ENCODE data around the gene GATM.
"Not testable (repeated sequence)": the region's sequence is repeated elsewhere in the genome, so short reads cannot be mapped to it uniquely, and the experiment has no call there.

GATM gene

DNA sequence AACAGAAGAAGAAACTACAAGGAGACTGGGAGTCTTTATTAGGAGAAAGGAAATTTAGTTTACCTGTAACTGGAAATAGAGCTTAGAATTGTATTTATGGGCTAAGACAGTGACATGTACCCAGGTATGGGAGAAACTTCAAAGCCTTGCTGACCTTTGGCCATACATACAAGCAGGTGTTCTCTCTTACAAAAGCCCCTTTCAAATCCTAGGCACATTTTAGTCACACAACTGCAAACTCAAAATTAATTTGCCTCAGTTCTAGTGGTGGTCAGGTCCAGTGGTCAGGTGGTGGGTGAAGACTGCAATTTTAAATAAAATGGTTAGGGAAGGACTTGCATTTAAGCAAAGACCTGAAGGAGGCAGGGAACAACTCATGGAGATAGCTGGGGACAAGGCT lies 30.4 kb downstream of the GATM start:
- no peak for DNase-seq

- DNase-seq = no peak
Measured at GRCh38 chr15:45347033-45347432, 31.3 kb downstream of the GATM start.

DNA sequence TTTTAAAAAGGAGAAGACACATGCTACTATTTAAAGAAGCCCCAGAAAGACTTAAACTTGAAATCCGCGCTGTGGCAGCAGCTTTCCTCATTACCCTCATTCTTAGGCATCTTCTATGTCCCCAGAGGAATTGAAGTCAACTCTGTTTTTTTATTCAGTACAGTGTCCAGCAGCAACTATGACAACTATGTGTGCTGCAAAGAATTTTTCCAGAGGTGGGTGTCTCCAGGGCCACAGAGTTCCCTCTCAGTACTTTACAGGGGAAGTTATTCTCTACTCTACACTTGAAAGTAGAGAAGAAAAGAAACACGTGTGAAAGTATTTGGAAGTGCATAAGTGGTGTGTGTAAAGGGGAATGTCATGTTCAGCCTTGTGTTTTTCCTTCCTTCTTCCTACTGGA lies 32.0 kb downstream of the GATM start:
- no peak for DNase-seq

- peak; percentile 29 for DNase-seq
Measured at GRCh38 chr15:45343258-45343860, 35.0 kb downstream of the GATM start.

- DNase-seq = no peak
Measured at GRCh38 chr15:45341790-45342189, 36.6 kb downstream of the GATM start.

GRCh38 chr15:45340429-45340828 lies 37.9 kb downstream of the GATM start:
- DNase-seq = no peak

- DNase-seq = no peak
Measured at GRCh38 chr15:45338417-45338816, 39.9 kb downstream of the GATM start.

- DNase-seq = no peak
Measured at GRCh38 chr15:45337224-45337623, 41.1 kb downstream of the GATM start.

GRCh38 chr15:45333550-45333949 lies 44.8 kb downstream of the GATM start:
- no peak for DNase-seq

DNA sequence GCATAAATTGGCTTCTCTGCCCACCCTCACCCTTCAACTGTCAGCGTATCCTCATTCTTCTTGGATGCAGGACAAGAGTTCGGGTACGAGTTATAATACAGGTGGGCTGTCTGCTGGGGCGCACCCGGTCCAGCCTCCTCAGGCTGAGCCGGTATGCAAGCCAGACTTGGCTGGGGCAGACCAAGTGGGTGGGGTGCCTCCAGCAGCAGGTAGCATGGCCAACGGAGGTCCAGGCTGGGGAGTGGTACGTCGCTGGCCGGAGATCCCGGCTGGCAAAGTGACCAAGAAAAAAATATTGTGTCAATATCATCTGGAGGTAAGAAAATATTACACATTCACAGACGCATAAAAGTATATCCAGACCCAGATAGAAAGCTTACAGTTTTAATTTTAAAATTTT lies 45.6 kb downstream of the GATM start:
- no peak for DNase-seq

DNA sequence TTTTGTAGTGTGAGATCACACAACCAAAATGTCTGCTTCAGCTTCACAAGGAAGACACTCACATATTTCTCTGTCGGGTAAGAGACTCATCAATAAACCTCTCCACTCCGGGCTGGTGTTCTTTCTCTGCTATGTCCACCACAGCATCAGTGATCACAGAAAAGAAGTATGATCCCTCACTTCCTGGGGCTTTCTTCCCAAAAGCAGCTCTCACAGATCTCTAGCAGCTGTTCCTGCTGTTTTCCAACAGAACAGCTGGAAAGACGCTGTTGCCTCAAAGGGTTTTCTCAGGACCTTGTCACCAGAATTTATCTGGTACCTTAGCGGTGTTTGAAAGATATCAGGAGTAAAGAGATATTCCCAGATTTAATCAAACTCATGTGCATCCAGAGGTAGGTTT lies 46.4 kb downstream of the GATM start:
- no peak for DNase-seq

DNA sequence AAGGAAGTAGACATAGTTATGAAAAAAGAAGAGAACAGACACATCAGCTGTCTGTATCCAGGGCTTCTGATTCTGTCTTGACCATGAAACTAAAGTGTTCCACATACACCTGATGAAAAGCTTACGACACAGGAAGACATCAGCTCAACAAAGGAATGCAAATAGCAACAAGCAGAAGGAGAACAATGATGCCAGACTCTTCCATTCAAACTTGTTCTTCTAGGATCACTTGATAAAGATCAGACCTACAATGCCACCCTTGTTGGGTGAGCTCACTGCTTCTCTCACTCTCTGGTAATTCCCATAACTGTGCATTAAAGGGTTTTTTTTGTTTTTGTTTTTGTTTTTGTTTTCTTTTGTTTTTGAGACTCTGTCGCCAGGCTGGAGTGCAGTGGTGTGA lies 49.7 kb downstream of the GATM start:
- DNase-seq = no peak

DNA sequence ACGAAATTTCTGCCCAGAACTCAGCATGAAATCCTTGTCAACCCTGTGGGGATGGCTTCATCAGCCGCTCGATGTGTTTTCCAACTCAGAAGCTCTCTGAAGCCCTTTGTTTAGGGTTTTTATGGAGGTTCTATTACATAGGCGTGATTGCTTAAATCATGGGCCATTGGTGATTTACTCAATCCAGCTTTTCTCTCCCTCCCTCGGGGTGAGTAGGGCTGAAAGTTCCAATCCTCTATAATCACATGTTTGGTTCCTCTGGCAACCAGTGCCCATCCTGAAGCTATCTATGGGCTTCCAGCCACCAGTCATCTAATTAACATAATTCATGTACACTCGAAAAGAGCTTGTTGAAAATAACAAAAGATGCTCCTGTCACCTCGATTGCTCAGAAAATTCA lies 51.6 kb downstream of the GATM start:
- no peak for DNase-seq

GRCh38 chr15:45326280-45326679 lies 52.1 kb downstream of the GATM start:
- DNase-seq = no peak

- DNase-seq = no peak
Measured at GRCh38 chr15:45320581-45321205, 57.7 kb downstream of the GATM start.

- no peak for DNase-seq
Measured at GRCh38 chr15:45319472-45320214, 58.7 kb downstream of the GATM start.

DNA sequence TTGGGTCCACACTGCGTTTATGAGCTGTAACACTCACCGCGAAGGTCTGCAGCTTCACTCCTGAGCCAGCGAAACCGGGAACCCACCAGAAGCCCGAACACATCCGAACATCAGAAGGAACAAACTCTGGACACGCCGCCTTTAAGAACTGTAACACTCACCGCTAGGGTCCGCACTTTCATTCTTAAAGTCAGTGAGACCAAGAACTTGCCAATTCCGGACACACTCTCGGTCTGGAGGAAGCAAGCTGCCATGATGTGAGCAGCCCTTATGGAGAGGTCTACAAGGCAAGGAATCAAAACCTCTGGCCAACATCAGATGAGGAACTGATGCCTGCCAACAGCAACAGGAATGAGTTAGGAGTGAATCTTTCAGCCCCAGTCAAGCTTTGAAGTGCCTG lies 63.4 kb downstream of the GATM start:
- no peak for DNase-seq

DNA sequence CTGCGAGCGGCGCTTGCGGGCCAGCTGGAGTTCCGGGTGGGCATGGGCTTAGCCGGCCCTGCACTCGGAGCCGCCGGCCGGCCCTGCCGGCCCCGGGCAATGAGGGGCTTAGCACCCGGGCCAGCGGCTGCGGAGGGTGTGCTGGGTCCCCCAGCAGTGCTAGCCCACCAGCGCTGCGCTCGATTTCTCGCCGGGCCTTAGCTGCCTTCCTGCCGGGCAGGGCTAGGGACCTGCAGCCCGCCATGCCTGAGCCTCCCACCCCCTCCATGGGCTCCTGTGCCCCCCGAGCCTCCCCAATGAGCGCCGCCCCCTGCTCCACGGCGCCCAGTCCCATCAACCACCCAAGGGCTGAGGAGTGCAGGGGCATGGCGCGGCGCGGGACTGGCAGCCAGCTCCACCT lies 64.2 kb downstream of the GATM start:
- DNase-seq = not testable (repeated sequence)
